HepG2 (cell line): ENCODE results near the gene GPR4. TPM values are rescaled to one million over a fixed set of nuclear protein-coding genes. Genes with fewer than 3 reads are reported as not detected.
A peak's percentile ranks its signal among the peaks of the same experiment; 100 is the strongest.

Experiments
- ARHGAP35 ChIP-seq: sonication (generic); formaldehyde crosslinking; IDR thresholded peaks from 2 replicates; pipeline ENCODE4 v1.9.0; 2022; ENCODE audit warnings: mild to moderate bottlenecking, inconsistent platforms, moderate library complexity, missing genetic modification reagents, borderline replicate concordance
- CEBPG ChIP-seq: IDR thresholded peaks from 2 replicates; pipeline ENCODE4 v1.6.1; 2016
- FOXK1 ChIP-seq: sonication (generic); formaldehyde crosslinking; IDR thresholded peaks from 2 replicates; pipeline ENCODE4 v1.4.0; 2020; ENCODE audit warnings: low read depth, missing genetic modification reagents, borderline replicate concordance
- GTF2F1 ChIP-seq: fragments of 150-350 bp; IDR thresholded peaks from 2 replicates; pipeline ENCODE4 v1.6.1; 2014; ENCODE audit warnings: low read length
- HNRNPK ChIP-seq: fragments of 200-400 bp; formaldehyde crosslinking; IDR thresholded peaks from 2 replicates; pipeline ENCODE4 v1.6.1; 2018; ENCODE audit warnings: low read length, low read depth, moderate library complexity, mild to moderate bottlenecking; ENCODE audit not compliant: poor library complexity, severe bottlenecking
- HOXA7 ChIP-seq: sonication (generic); formaldehyde crosslinking; IDR thresholded peaks from 2 replicates; pipeline ENCODE4 v1.8.1; 2022; ENCODE audit warnings: mild to moderate bottlenecking, missing genetic modification reagents, moderate library complexity
- HOXD1 ChIP-seq: sonication (generic); formaldehyde crosslinking; IDR thresholded peaks from 2 replicates; pipeline ENCODE4 v1.5.0; 2020; ENCODE audit warnings: missing genetic modification reagents
- JUND ChIP-seq: sonication (generic); formaldehyde crosslinking; IDR thresholded peaks from 2 replicates; pipeline ENCODE4 v1.8.0; 2022; ENCODE audit warnings: mild to moderate bottlenecking, missing genetic modification reagents
- KDM1A ChIP-seq: IDR thresholded peaks from 2 replicates; pipeline ENCODE4 v1.6.1; 2016; ENCODE audit warnings: missing compliant biosample characterization
- ONECUT2 ChIP-seq: sonication (generic); formaldehyde crosslinking; IDR thresholded peaks from 2 replicates; pipeline ENCODE4 v1.4.0; 2020; ENCODE audit warnings: missing genetic modification reagents
- PHB2 ChIP-seq: fragments of 450-650 bp; IDR thresholded peaks from 2 replicates; pipeline ENCODE4 v1.6.1; 2018; ENCODE audit not compliant: partially characterized antibody
- SP4 ChIP-seq: sonication (generic); formaldehyde crosslinking; IDR thresholded peaks from 2 replicates; pipeline ENCODE4 v1.8.1; 2023; ENCODE audit warnings: mild to moderate bottlenecking, missing genetic modification reagents
- ZFP36 ChIP-seq: fragments of 150-350 bp; IDR thresholded peaks from 2 replicates; pipeline ENCODE4 v1.6.1; 2018; ENCODE audit warnings: borderline replicate concordance, low read length, low read depth; ENCODE audit not compliant: partially characterized antibody
- ZNF124 ChIP-seq: sonication (generic); formaldehyde crosslinking; IDR thresholded peaks from 2 replicates; pipeline ENCODE4 v1.4.0; 2020; ENCODE audit warnings: missing genetic modification reagents
- ZNF30 ChIP-seq: sonication (generic); formaldehyde crosslinking; IDR thresholded peaks from 2 replicates; pipeline ENCODE4 v1.5.0; 2020; ENCODE audit warnings: mild to moderate bottlenecking, missing genetic modification reagents
- ZNF317 ChIP-seq: sonication (generic); formaldehyde crosslinking; IDR thresholded peaks from 2 replicates; pipeline ENCODE4 v1.5.0; 2020; ENCODE audit warnings: mild to moderate bottlenecking, missing genetic modification reagents
- ZNF343 ChIP-seq: sonication (generic); formaldehyde crosslinking; IDR thresholded peaks from 2 replicates; pipeline ENCODE4 v1.4.0; 2020; ENCODE audit warnings: mild to moderate bottlenecking, missing genetic modification reagents
- ZNF557 ChIP-seq: sonication (generic); formaldehyde crosslinking; IDR thresholded peaks from 2 replicates; pipeline ENCODE4 v1.4.0; 2020; ENCODE audit warnings: missing genetic modification reagents
- ZNF589 ChIP-seq: sonication (generic); formaldehyde crosslinking; conservative IDR thresholded peaks from 2 replicates; pipeline ENCODE4 v1.8.0; 2022; ENCODE audit warnings: mild to moderate bottlenecking, moderate library complexity, missing genetic modification reagents
- ZNF619 ChIP-seq: sonication (generic); formaldehyde crosslinking; IDR thresholded peaks from 2 replicates; pipeline ENCODE4 v1.4.0; 2020; ENCODE audit warnings: mild to moderate bottlenecking, missing genetic modification reagents
- ZNF720 ChIP-seq: sonication (generic); formaldehyde crosslinking; IDR thresholded peaks from 2 replicates; pipeline ENCODE4 v1.4.0; 2020; ENCODE audit warnings: missing genetic modification reagents
- polyA plus RNA-seq, 8 experiments: library from polyadenylated mRNA; depleted of rRNA in 3 of 8; stranded (reverse) in 7 of 8; unstranded in 1 of 8; fragments of >200 nt; fragmentation: Illumina TruSeq in 4 of 8; extraction: Trizol in 4 of 8; gene quantifications; 2 replicates each; pipeline versions ENCODE4 v1.2.1 to v1.2.3, GENCODE V29; 2011 to 2016; ENCODE audit warnings: low read depth in 4 of 8, missing spikeins in 1 of 8, mixed read lengths in 1 of 8; ENCODE audit not compliant: insufficient read depth in 1 of 8
- total RNA-seq, 5 experiments: library from RNA; depleted of rRNA; stranded (reverse); fragments of >200 nt; fragmentation: Illumina TruSeq; extraction: Trizol; gene quantifications; 2 replicates each; pipeline ENCODE4 v1.2.3, GENCODE V29; 2016; ENCODE audit warnings: low read depth in 1 of 5
- TF ChIP-seq, protein P1 (sequence below): sonication (generic); formaldehyde crosslinking; IDR thresholded peaks from 2 replicates; pipeline ENCODE4 v1.5.1; 2020; ENCODE audit warnings: mild to moderate bottlenecking, missing genetic modification reagents, borderline replicate concordance
- TF ChIP-seq, protein P2 (sequence below): sonication (generic); formaldehyde crosslinking; IDR thresholded peaks from 2 replicates; pipeline ENCODE4 v1.4.0; 2020; ENCODE audit warnings: mild to moderate bottlenecking, missing genetic modification reagents
- TF ChIP-seq, protein P3 (sequence below): sonication (generic); formaldehyde crosslinking; IDR thresholded peaks from 2 replicates; pipeline ENCODE4 v1.4.0; 2020; ENCODE audit warnings: missing genetic modification reagents

The GPR4 gene
- total and polyA plus RNA-seq, 2 of the 13 experiments (the other 11 are each of a cell fraction or from before 2014, with no cell fraction given), result 0.15 TPM; not detected in 1

DNA sequence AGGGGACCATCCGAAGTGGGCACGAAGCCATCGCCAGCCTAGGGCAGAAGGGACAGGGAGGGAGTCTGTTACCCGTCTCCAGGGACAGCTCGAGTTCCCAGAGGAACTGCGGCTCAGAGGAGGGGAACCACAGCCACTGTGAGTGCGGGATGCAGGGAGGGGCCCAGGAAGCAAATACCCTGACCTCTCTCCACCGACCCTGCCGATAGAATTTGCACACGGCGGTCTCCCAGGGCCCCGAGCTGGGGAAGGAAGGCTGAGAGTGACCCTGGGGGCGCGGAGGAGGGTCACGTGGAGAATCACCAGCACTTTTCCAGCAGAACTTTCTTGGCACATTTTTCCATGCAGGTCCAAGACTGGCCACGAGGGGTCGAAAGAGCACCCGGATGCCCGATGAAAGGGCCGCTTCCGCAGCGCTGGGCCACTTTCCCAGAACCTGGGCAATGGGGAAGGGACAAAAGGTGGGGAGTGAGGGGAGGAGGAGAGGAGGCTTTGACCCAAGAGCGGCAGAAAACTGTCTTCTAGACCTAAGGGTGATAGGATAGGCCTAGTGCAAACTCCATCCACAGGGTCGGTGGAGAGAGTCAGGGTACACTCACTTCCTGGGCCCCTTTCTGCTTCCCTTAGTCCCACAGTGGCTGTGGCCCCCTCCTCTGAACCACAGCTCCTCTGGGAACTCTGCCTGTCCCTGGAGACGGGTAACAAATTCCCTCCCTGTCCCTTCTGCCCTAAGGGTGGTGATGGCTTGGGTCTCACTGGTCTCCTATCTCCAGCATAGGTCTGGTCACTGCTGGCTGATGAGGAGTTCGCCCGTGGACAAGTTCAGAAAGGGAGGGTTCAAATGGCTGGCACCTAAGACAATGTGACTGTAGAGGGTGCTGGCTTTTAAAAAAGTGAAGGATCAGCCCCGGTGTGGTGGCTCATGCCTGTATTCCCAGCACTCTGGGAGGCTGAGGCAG lies 5.3 kb upstream of the GPR4 start (continued):
- TF ChIP-seq, protein P1, sequence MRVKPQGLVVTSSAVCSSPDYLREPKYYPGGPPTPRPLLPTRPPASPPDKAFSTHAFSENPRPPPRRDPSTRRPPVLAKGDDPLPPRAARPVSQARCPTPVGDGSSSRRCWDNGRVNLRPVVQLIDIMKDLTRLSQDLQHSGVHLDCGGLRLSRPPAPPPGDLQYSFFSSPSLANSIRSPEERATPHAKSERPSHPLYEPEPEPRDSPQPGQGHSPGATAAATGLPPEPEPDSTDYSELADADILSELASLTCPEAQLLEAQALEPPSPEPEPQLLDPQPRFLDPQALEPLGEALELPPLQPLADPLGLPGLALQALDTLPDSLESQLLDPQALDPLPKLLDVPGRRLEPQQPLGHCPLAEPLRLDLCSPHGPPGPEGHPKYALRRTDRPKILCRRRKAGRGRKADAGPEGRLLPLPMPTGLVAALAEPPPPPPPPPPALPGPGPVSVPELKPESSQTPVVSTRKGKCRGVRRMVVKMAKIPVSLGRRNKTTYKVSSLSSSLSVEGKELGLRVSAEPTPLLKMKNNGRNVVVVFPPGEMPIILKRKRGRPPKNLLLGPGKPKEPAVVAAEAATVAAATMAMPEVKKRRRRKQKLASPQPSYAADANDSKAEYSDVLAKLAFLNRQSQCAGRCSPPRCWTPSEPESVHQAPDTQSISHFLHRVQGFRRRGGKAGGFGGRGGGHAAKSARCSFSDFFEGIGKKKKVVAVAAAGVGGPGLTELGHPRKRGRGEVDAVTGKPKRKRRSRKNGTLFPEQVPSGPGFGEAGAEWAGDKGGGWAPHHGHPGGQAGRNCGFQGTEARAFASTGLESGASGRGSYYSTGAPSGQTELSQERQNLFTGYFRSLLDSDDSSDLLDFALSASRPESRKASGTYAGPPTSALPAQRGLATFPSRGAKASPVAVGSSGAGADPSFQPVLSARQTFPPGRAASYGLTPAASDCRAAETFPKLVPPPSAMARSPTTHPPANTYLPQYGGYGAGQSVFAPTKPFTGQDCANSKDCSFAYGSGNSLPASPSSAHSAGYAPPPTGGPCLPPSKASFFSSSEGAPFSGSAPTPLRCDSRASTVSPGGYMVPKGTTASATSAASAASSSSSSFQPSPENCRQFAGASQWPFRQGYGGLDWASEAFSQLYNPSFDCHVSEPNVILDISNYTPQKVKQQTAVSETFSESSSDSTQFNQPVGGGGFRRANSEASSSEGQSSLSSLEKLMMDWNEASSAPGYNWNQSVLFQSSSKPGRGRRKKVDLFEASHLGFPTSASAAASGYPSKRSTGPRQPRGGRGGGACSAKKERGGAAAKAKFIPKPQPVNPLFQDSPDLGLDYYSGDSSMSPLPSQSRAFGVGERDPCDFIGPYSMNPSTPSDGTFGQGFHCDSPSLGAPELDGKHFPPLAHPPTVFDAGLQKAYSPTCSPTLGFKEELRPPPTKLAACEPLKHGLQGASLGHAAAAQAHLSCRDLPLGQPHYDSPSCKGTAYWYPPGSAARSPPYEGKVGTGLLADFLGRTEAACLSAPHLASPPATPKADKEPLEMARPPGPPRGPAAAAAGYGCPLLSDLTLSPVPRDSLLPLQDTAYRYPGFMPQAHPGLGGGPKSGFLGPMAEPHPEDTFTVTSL (CRISPR knock-in tag), result no peak
- TF ChIP-seq JUND (CRISPR knock-in tag) (no peak), PHB2 (no peak), GTF2F1 (no peak), ONECUT2 (CRISPR knock-in tag) (no peak), FOXK1 (CRISPR knock-in tag) (no peak), HOXA7 (CRISPR knock-in tag) (no peak), ZNF589 (CRISPR knock-in tag) (no peak), ZFP36 (no peak), ZNF317 (CRISPR knock-in tag) (no peak), ZNF557 (CRISPR knock-in tag) (no peak), ARHGAP35 (peak; percentile 43; the same call in 1 of the 2 replicates), HNRNPK (no peak), ZNF124 (no peak), HOXD1 (CRISPR knock-in tag) (no peak), ZNF720 (CRISPR knock-in tag) (no peak), ZNF30 (CRISPR knock-in tag) (no peak), SP4 (CRISPR knock-in tag) (peak; percentile 55; the same call in 1 of the 2 replicates), ZNF619 (CRISPR knock-in tag) (no peak), KDM1A (CRISPR knock-in tag) (no peak), CEBPG (no peak), ZNF343 (CRISPR knock-in tag) (no peak)
- TF ChIP-seq, protein P2, sequence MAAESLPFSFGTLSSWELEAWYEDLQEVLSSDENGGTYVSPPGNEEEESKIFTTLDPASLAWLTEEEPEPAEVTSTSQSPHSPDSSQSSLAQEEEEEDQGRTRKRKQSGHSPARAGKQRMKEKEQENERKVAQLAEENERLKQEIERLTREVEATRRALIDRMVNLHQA (CRISPR knock-in tag), result no peak
- TF ChIP-seq, protein P3, sequence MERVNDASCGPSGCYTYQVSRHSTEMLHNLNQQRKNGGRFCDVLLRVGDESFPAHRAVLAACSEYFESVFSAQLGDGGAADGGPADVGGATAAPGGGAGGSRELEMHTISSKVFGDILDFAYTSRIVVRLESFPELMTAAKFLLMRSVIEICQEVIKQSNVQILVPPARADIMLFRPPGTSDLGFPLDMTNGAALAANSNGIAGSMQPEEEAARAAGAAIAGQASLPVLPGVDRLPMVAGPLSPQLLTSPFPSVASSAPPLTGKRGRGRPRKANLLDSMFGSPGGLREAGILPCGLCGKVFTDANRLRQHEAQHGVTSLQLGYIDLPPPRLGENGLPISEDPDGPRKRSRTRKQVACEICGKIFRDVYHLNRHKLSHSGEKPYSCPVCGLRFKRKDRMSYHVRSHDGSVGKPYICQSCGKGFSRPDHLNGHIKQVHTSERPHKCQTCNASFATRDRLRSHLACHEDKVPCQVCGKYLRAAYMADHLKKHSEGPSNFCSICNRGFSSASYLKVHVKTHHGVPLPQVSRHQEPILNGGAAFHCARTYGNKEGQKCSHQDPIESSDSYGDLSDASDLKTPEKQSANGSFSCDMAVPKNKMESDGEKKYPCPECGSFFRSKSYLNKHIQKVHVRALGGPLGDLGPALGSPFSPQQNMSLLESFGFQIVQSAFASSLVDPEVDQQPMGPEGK (CRISPR knock-in tag), result peak; percentile 52; the same call in 1 of the 2 replicates
